ENCODE results near the gene LGALS4.
A peak's percentile ranks its signal among the peaks of the same experiment; 100 is the strongest.
"Not testable (repeated sequence)": the region's sequence is repeated elsewhere in the genome, so short reads cannot be mapped to it uniquely, and the experiment has no call there.

Gene LGALS4

GRCh38 chr19:38795549-38795948 is 17.2 kb downstream of the LGALS4 start:
- ATAC-seq = no peak
- no peak for DNase-seq

- DNase-seq (no peak), ATAC-seq (no peak)
These were observed 19.1 kb downstream of the LGALS4 start for GRCh38 chr19:38793671-38794070.

- DNase-seq = no peak
- no peak for ATAC-seq
These were observed 19.6 kb downstream of the LGALS4 start for GRCh38 chr19:38793177-38793576.

- ATAC-seq (peak; percentile 37), DNase-seq (peak; percentile 70)
These were observed 20.3 kb downstream of the LGALS4 start for GRCh38 chr19:38792250-38793111.

- peak; percentile 86 for ATAC-seq
- not testable (repeated sequence) for DNase-seq
These were observed 21.2 kb downstream of the LGALS4 start for GRCh38 chr19:38791451-38792064.

GRCh38 chr19:38790507-38791403 is 22.0 kb downstream of the LGALS4 start:
- not testable (repeated sequence) for ATAC-seq, DNase-seq

GRCh38 chr19:38788478-38789243 is 24.1 kb downstream of the LGALS4 start, which contains the start of gene LGALS7B:
Gene LGALS7B, plus strand, starts transcription at chr19:38789200. Its CDS starts 27 bp downstream, at chr19:38789227.
- DNase-seq (no peak), ATAC-seq (no peak)

GRCh38 chr19:38786572-38787265 is 26.0 kb downstream of the LGALS4 start:
- ATAC-seq (no peak), DNase-seq (no peak)

GRCh38 chr19:38786061-38786460 is 26.7 kb downstream of the LGALS4 start:
- not testable (repeated sequence) for DNase-seq, ATAC-seq

- no peak for DNase-seq
- ATAC-seq = no peak
These were observed 27.5 kb downstream of the LGALS4 start for GRCh38 chr19:38785187-38785699.

- DNase-seq = no peak
- ATAC-seq = no peak
These were observed 28.5 kb downstream of the LGALS4 start for GRCh38 chr19:38784224-38784623.

- not testable (repeated sequence) for DNase-seq, ATAC-seq
These were observed 30.5 kb downstream of the LGALS4 start for GRCh38 chr19:38782212-38782611.

GRCh38 chr19:38781058-38781457 is 31.7 kb downstream of the LGALS4 start:
- no peak for ATAC-seq

GRCh38 chr19:38780443-38780842 is 32.3 kb downstream of the LGALS4 start:
- ATAC-seq = no peak
- DNase-seq = no peak

More at GRCh38 chr19:38781058-38781457, 31.7 kb downstream of the LGALS4 start:
- no peak for DNase-seq

- ATAC-seq (no peak), DNase-seq (no peak)
These were observed 34.0 kb downstream of the LGALS4 start for GRCh38 chr19:38778733-38779132.

- ATAC-seq (no peak), DNase-seq (no peak)
These were observed 38.4 kb downstream of the LGALS4 start for GRCh38 chr19:38774181-38774950.

GRCh38 chr19:38773469-38774177 is 39.1 kb downstream of the LGALS4 start, which contains the start of gene LGALS7:
Gene LGALS7, minus strand, starts transcription at chr19:38773517. Its CDS starts 25 bp downstream, at chr19:38773492.
- DNase-seq (no peak), ATAC-seq (no peak)

- not testable (repeated sequence) for ATAC-seq, DNase-seq
These were observed 41.2 kb downstream of the LGALS4 start for GRCh38 chr19:38771569-38771968.

GRCh38 chr19:38770949-38771275 is 41.8 kb downstream of the LGALS4 start:
- not testable (repeated sequence) for DNase-seq
- peak; percentile 84 for ATAC-seq
